Hepatocyte (in vitro differentiated cells): ENCODE measurements around the gene NT5C1B.

Source experiments
- CTCF ChIP-seq: fragments of 200-600 bp; sonication (generic); IDR thresholded peaks from 2 replicates; pipeline ENCODE4 v1.5.1; 2016; ENCODE audit warnings: antibody characterized with exemption, mild to moderate bottlenecking; ENCODE audit not compliant: poor library complexity
- EZH2phosphoT487 ChIP-seq: fragments of 200-600 bp; sonication (generic); IDR thresholded peaks from one replicate; pipeline ENCODE4 v1.6.1; 2018; ENCODE audit warnings: antibody characterized with exemption, mild to moderate bottlenecking, low read depth, moderate library complexity; ENCODE audit not compliant: unreplicated experiment, severe bottlenecking

- TF ChIP-seq CTCF: no peak
- no peak for TF ChIP-seq EZH2phosphoT487
Observed at GRCh38 chr2:18544171-18544570, 45.2 kb downstream of the NT5C1B start.
